Activated CD8-positive, alpha-beta T cell treated with anti-CD3 and anti-CD28 coated beads, Interleukin-2, amount 10 ng/mL, durations not matched to agents 7 days and 5 days (primary cell): Measurements from ENCODE around the gene ARHGAP22. TPM values are rescaled to one million over a fixed set of nuclear protein-coding genes. Genes with fewer than 3 reads are reported as not detected.

ENCODE experiments used
- ATAC-seq: fragments of 150-1000 bp; cut with Tn5 transposase; one replicate; pipeline ENCODE4 v1.10.0; 2021; ENCODE audit warnings: moderate library complexity
- CTCF ChIA-PET: fragments of 350-600 bp; sonication (Branson Sonifier 250); formaldehyde crosslinking; loops from one replicate; lab custom pipeline; 2021; ENCODE audit warnings: antibody characterized with exemption; lab: Charles Lee
- POLR2A ChIA-PET: fragments of 350-600 bp; sonication (Branson Sonifier 250); formaldehyde crosslinking; loops from one replicate; lab custom pipeline; 2021; ENCODE audit warnings: antibody characterized with exemption; lab: Charles Lee
- DNase-seq: peaks from one replicate; pipeline ENCODE4 v3.0.0-alpha.2; 2020
- H3K27ac Mint-ChIP-seq: one replicate; pipeline ENCODE4 v1.8.0; 2021; ENCODE audit warnings: mild to moderate bottlenecking, mixed read lengths
- H3K27me3 Mint-ChIP-seq: one replicate; pipeline ENCODE4 v1.8.0; 2021; ENCODE audit warnings: low read depth, mixed read lengths
- H3K36me3 Mint-ChIP-seq: one replicate; pipeline ENCODE4 v1.8.0; 2021; ENCODE audit warnings: low read depth, mixed read lengths
- H3K4me1 Mint-ChIP-seq: one replicate; pipeline ENCODE4 v1.8.0; 2021; ENCODE audit warnings: low read depth, mixed read lengths
- H3K4me3 Mint-ChIP-seq: one replicate; pipeline ENCODE4 v1.8.0; 2021; ENCODE audit warnings: mild to moderate bottlenecking, mixed read lengths
- H3K9me3 Mint-ChIP-seq: one replicate; pipeline ENCODE4 v1.8.0; 2022; ENCODE audit warnings: mixed read lengths; ENCODE audit not compliant: insufficient read depth
- total RNA-seq, 2 experiments: library from RNA; stranded (reverse); gene quantifications; one replicate each; pipeline ENCODE4 v1.2.3, GENCODE V29; 2021

Gene ARHGAP22
- total RNA-seq, 2 experiments from 2014 or later, result not detected

- POLR2A ChIA-PET, result no interaction called here
- Mint-ChIP-seq H3K27ac (no peak overlapping the region), H3K4me1 (no peaks in the 10 kb centered on the region), H3K4me3 (no peak overlapping the region), H3K9me3 (no peaks in the 10 kb centered on the region), H3K27me3 (peaks cover 7% of the 10 kb centered on the region), H3K36me3 (no peaks in the 10 kb centered on the region)
- DNase-seq, result no peak
- CTCF ChIA-PET, result interaction anchor here (9.6 kb wide), 1 partner anchor 102 kb away, joined by 84 read pairs; no protein-coding TSS in a partner anchor
- ATAC-seq, result no peak
Measured at GRCh38 chr10:48555310-48556042, 49.4 kb downstream of the ARHGAP22 start.

- no peak for ATAC-seq
- no peaks in the 10 kb centered on the region for H3K36me3 Mint-ChIP-seq
- CTCF ChIA-PET, result interaction anchor here (9.6 kb wide), 1 partner anchor 103 kb away, joined by 84 read pairs; no protein-coding TSS in a partner anchor
Measured at GRCh38 chr10:48554656-48555055, 50.2 kb downstream of the ARHGAP22 start.

GRCh38 chr10:48554246-48554645 lies 50.6 kb downstream of the ARHGAP22 start:
- Mint-ChIP-seq H3K36me3 (no peaks in the 10 kb centered on the region), H3K27me3 (peaks cover 5% of the 10 kb centered on the region), H3K4me1 (no peaks in the 10 kb centered on the region), H3K27ac (no peak overlapping the region), H3K9me3 (no peaks in the 10 kb centered on the region), H3K4me3 (no peak overlapping the region)
- DNase-seq, result no peak
- CTCF ChIA-PET, result interaction anchor here (9.6 kb wide), 1 partner anchor 103 kb away, joined by 84 read pairs; no protein-coding TSS in a partner anchor
- ATAC-seq, result no peak
- POLR2A ChIA-PET, result no interaction called here

More at GRCh38 chr10:48554656-48555055, 50.2 kb downstream of the ARHGAP22 start:
- Mint-ChIP-seq H3K27me3 (peaks cover 7% of the 10 kb centered on the region), H3K27ac (no peak overlapping the region), H3K4me1 (no peaks in the 10 kb centered on the region), H3K4me3 (no peak overlapping the region), H3K9me3 (no peaks in the 10 kb centered on the region)
- POLR2A ChIA-PET, result no interaction called here
- DNase-seq, result no peak

GRCh38 chr10:48552946-48553564 lies 51.8 kb downstream of the ARHGAP22 start:
- H3K27ac Mint-ChIP-seq, result no peak overlapping the region
- DNase-seq, result no peak
- no peaks in the 10 kb centered on the region for H3K36me3 Mint-ChIP-seq
- ATAC-seq, result no peak
- no peaks in the 10 kb centered on the region for H3K9me3 Mint-ChIP-seq
- no peaks in the 10 kb centered on the region for H3K4me1 Mint-ChIP-seq
- ChIA-PET CTCF (interaction anchor here (0.8 to 9.6 kb wide), 3 partner anchors 85 to 189 kb away, joined by 3 to 84 read pairs (median 4); no protein-coding TSS in a partner anchor), POLR2A (no interaction called here)
- H3K4me3 Mint-ChIP-seq, result no peak overlapping the region
- H3K27me3 Mint-ChIP-seq, result no peaks in the 10 kb centered on the region

- ChIA-PET CTCF (interaction anchor here (1.0 to 9.6 kb wide), 2 partner anchors 105 to 188 kb away, joined by 4 to 84 read pairs; no protein-coding TSS in a partner anchor), POLR2A (no interaction called here)
- Mint-ChIP-seq H3K4me1 (no peaks in the 10 kb centered on the region), H3K4me3 (no peak overlapping the region), H3K27me3 (no peaks in the 10 kb centered on the region), H3K36me3 (no peaks in the 10 kb centered on the region), H3K9me3 (no peaks in the 10 kb centered on the region), H3K27ac (no peak overlapping the region)
- ATAC-seq, result no peak
- peak; percentile 35 for DNase-seq
Measured at GRCh38 chr10:48551861-48552591, 52.8 kb downstream of the ARHGAP22 start.

- Mint-ChIP-seq H3K27me3 (no peaks in the 10 kb centered on the region), H3K9me3 (no peaks in the 10 kb centered on the region), H3K4me1 (no peaks in the 10 kb centered on the region), H3K4me3 (no peak overlapping the region), H3K36me3 (no peaks in the 10 kb centered on the region), H3K27ac (no peak overlapping the region)
- POLR2A ChIA-PET, result no interaction called here
- ATAC-seq, result no peak
- CTCF ChIA-PET, result interaction anchor here (0.7 to 9.6 kb wide), 2 partner anchors 23 to 106 kb away, joined by 3 to 84 read pairs; no protein-coding TSS in a partner anchor
- no peak for DNase-seq
Measured at GRCh38 chr10:48550977-48551376, 53.9 kb downstream of the ARHGAP22 start.

GRCh38 chr10:48550071-48550691 lies 54.7 kb downstream of the ARHGAP22 start:
- CTCF ChIA-PET, result interaction anchor here (0.7 to 9.6 kb wide), 3 partner anchors 23 to 195 kb away, joined by 3 to 84 read pairs (median 3); no protein-coding TSS in a partner anchor
- no peak overlapping the region for H3K4me3 Mint-ChIP-seq
- no peaks in the 10 kb centered on the region for H3K36me3 Mint-ChIP-seq
- POLR2A ChIA-PET, result no interaction called here
- H3K27ac Mint-ChIP-seq, result no peak overlapping the region
- no peaks in the 10 kb centered on the region for H3K27me3 Mint-ChIP-seq
- H3K9me3 Mint-ChIP-seq, result no peaks in the 10 kb centered on the region
- DNase-seq, result no peak
- ATAC-seq, result no peak
- H3K4me1 Mint-ChIP-seq, result no peaks in the 10 kb centered on the region

GRCh38 chr10:48549236-48549635 lies 55.6 kb downstream of the ARHGAP22 start:
- Mint-ChIP-seq H3K9me3 (no peaks in the 10 kb centered on the region), H3K27ac (no peak overlapping the region), H3K27me3 (no peaks in the 10 kb centered on the region), H3K4me1 (no peaks in the 10 kb centered on the region), H3K36me3 (no peaks in the 10 kb centered on the region), H3K4me3 (no peak overlapping the region)
- ChIA-PET POLR2A (no interaction called here), CTCF (interaction anchor here (9.6 kb wide), 1 partner anchor 108 kb away, joined by 84 read pairs; no protein-coding TSS in a partner anchor)
- no peak for ATAC-seq
- DNase-seq, result no peak

GRCh38 chr10:48548531-48549135 lies 56.2 kb downstream of the ARHGAP22 start:
- POLR2A ChIA-PET, result no interaction called here
- Mint-ChIP-seq H3K36me3 (no peaks in the 10 kb centered on the region), H3K4me3 (no peak overlapping the region), H3K27ac (no peak overlapping the region), H3K4me1 (no peaks in the 10 kb centered on the region), H3K9me3 (no peaks in the 10 kb centered on the region), H3K27me3 (no peaks in the 10 kb centered on the region)
- no peak for ATAC-seq
- CTCF ChIA-PET, result interaction anchor here (9.6 kb wide), 1 partner anchor 109 kb away, joined by 84 read pairs; no protein-coding TSS in a partner anchor
- no peak for DNase-seq

- no peaks in the 10 kb centered on the region for H3K27me3 Mint-ChIP-seq
- no peak for ATAC-seq
- no peak overlapping the region for H3K4me3 Mint-ChIP-seq
- DNase-seq, result no peak
- no peaks in the 10 kb centered on the region for H3K9me3 Mint-ChIP-seq
- H3K27ac Mint-ChIP-seq, result no peak overlapping the region
- no peaks in the 10 kb centered on the region for H3K36me3 Mint-ChIP-seq
- ChIA-PET CTCF (interaction anchor here (9.6 kb wide), 1 partner anchor 109 kb away, joined by 84 read pairs; no protein-coding TSS in a partner anchor), POLR2A (no interaction called here)
- no peaks in the 10 kb centered on the region for H3K4me1 Mint-ChIP-seq
Measured at GRCh38 chr10:48547981-48548380, 56.9 kb downstream of the ARHGAP22 start.
